NCI-H1092 (cell line): ENCODE measurements around the gene PID1.

Experiments
- DNase-seq: peaks from one replicate; lab custom pipeline; 2025; lab: John Stamatoyannopoulos, UW

PID1 gene, protein sequence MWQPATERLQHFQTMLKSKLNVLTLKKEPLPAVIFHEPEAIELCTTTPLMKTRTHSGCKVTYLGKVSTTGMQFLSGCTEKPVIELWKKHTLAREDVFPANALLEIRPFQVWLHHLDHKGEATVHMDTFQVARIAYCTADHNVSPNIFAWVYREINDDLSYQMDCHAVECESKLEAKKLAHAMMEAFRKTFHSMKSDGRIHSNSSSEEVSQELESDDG

GRCh38 chr2:229270551-229271410 lies at the start of gene PID1:
Gene PID1, minus strand, starts transcription at chr2:229271287. Its CDS starts 244 bp downstream, at chr2:229271043.
- peak; percentile 9 for DNase-seq

GRCh38 chr2:229319558-229319957 lies 48.5 kb upstream of the PID1 start:
- no peak for DNase-seq

GRCh38 chr2:229314117-229314516 lies 43.0 kb upstream of the PID1 start:
- no peak for DNase-seq

DNA sequence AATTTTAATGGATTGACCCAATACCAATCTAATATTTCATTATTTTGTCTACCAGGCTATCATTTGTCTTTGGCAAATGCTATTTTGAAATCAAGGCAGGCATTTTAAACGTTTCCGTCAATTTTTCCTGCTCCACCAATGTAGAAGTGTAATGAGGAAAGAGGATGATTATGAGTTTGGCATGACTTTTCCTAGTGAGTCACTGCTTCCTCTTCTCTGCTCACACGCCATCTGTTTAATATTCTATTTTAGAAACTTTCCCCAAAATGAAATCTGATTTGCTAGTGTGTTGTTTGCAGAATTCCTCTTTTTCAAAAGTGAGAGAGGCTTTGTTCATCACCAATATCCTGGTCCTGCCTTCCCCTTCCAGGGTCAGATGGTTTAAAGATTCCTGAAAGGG lies 42.5 kb upstream of the PID1 start:
- DNase-seq: no peak

DNA sequence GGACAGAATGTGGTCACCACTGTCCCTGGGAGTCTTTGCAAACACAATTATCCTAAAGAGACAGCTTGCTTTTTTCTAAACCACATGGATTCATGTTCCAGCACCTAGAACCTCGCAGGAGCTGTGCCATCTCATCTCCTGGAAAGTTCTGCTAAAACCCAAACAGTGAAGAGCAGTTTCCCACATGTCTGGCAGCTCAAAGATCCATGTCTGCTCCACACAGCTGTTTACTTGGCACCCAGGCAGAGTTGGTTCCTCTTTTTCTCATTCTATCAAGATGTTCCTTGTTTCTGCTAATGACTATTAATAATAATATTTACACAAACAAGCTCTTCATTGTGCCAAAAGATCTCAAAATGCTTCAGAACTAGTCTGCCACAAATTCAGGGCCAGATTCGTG lies 30.1 kb upstream of the PID1 start:
- DNase-seq: no peak

GRCh38 chr2:229300790-229301189 lies 29.7 kb upstream of the PID1 start:
- DNase-seq: no peak

- no peak for DNase-seq
Measured at GRCh38 chr2:229300371-229300770, 29.3 kb upstream of the PID1 start.

GRCh38 chr2:229297247-229297646 lies 26.2 kb upstream of the PID1 start:
- DNase-seq: peak; percentile 9

DNA sequence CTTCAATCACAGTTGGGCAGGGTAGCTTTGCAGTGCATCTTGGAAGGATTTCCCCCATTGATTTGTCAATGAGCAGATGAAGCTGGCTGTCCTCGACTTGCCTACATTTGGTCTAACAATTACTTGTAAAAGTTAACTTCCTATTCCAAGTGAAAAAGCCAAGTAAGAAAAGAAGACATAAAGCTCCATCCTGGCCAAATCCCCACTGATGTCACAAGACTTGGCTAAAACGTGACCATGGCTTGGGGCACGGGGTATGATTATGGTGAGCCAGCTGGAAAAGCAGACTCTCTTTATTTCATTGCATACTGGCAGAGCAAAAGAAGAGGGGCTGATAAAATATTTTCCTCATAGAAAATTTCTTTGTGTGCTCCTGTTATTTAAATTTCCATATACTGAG lies 25.4 kb upstream of the PID1 start:
- DNase-seq: no peak

DNA sequence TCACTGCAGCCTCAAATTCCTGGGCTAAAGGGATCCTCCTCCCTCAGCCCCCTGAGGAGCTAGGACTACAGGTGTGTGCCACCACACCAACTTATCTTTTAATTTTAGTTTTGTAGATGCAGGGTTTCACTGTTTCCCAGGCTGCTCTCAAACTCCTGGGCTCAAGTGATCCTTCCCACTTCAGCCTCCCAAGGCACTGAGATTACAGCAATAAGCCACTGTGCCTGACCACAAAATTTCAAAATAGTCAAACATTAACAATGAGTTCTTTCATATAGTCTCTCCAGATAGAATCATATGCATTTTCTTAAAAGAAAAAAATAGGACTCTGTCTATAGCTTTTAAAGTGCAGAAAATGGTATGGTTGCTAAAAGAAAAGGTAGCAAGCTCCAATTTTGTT lies 24.9 kb upstream of the PID1 start:
- no peak for DNase-seq

DNA sequence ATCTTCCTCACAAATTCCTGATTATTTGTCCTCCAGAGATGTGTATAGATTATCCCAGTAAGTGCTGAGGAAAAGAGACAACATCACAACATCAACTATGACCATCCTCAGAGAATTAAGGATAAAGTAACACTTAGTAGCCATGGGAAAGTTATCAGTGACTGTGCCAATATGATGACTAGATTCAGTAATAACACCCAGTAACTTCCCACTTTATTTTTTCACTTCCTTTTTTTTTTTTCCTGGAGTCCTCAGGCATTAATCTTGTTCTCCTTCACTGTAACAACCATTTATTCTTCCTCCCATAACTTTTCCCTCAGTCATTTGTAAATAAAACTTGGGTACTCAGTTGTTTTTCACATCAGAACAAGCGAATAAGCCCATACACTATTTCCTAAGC lies 16.7 kb upstream of the PID1 start:
- DNase-seq: no peak

DNA sequence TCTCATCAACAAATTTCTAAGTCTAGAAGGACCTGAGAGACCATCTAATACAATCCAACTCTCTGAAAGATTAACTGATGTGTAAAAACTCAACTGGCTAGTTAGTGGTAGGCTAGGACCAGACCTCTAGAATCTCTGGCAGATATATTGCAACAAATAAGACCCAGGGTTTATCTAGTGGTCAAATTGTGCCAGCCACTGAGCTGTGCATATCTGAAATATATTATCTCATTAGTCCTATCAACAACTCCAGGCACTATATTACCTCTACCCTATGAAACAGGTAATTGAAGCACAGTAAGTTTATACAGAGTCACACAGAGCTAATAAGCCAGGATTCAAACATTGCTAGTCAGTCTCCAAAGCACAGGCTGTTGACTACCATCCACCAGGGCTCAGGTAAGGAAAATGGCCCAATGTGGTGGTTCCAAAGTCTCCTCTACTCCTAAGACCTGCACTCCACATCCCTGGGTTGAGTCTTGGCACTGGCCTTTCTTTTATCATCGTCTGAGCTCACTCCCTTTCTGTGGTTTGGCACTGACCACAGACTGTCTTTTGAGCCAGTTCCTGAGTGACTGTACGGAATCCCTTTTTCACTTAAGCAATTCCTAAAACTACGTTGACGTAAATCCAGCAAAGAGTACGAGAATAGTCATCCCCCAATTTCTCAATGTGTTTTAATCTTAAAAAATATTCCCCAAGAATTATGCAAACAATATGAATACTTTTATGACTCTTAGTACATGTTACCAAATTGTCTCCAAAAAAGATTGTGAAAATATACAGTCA lies 11.9 kb upstream of the PID1 start:
- no peak for DNase-seq

DNA sequence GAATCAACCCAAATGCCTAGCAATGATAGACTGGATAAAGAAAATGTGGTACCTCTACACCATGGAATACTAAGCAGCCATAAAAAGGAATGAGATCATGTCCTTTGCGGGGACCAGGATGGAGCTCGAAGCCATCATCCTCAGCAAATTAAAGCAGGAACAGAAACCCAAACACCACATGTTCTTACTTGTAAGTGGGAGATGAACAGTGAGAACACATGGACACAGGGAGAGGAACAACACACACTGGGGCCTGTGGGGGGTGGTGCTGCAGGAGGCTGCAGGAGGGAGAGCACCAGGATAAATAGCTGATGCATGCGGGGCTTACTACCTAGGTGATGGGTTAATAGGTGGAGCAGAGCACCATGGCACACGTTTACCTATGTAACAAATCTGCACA lies 8.4 kb upstream of the PID1 start:
- no peak for DNase-seq

GRCh38 chr2:229275506-229275905 lies 4.4 kb upstream of the PID1 start:
- no peak for DNase-seq

GRCh38 chr2:229273723-229274338 lies 2.7 kb upstream of the PID1 start:
- DNase-seq: peak; percentile 30

GRCh38 chr2:229273006-229273722 lies 2.1 kb upstream of the PID1 start:
- DNase-seq: no peak

GRCh38 chr2:229269941-229270340 lies 1.1 kb downstream of the PID1 start:
- DNase-seq: no peak

- no peak for DNase-seq
Measured at GRCh38 chr2:229269146-229269545, 1.9 kb downstream of the PID1 start.

DNA sequence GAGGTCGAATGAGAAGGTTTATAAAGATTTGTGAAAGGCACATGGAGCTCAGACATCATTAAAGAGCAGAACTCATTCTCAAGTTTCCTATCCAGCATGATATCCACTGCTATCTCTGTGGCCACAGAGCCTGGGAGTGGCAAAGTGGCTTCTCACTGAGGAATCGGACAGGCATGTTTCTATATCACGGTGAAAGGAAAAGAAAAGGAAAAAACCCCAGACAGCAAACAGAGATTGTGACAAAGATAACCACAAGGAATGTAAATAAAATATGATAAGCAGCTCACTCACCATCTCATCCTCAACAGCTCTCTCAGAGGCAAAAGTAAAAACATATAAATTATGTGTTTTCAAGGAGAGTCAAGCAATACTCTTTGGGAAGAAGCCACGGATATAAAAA lies 2.5 kb downstream of the PID1 start:
- DNase-seq: no peak

GRCh38 chr2:229267080-229267479 lies 4.0 kb downstream of the PID1 start:
- DNase-seq: no peak

DNA sequence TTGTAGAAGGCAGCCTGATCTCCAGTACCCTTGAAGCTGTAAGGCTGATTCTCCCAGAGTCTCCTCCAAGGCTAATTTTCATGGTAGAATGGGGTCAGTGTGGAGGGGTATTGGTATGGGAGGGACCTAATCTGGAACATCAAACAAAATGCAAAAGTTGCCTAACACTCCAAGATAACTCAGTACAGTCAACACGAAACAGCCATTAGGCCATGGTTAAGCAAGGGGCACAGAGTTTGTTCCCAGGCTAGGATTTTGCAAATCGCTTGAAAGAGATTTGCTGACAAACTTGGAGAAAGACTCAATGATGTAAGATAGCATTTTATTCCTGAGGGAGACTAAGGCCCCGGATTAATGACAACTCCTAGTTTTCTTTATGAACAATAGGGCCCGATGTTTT lies 5.4 kb downstream of the PID1 start:
- DNase-seq: no peak

GRCh38 chr2:229261599-229261998 lies 9.5 kb downstream of the PID1 start:
- DNase-seq: no peak
